ENCODE measurements around the gene ZNF283. TPM values are rescaled to one million over a fixed set of nuclear protein-coding genes. Genes with fewer than 3 reads are reported as not detected.

Gene ZNF283
- 20.8 and 23.3 TPM in 2 replicates for total RNA-seq
- 15.4 TPM for total RNA-seq (2013)
- 2.1 and 4.2 TPM in 2 replicates for polyA plus RNA-seq
- polyA minus RNA-seq = 4.5 and 4.8 TPM in 2 replicates

DNA sequence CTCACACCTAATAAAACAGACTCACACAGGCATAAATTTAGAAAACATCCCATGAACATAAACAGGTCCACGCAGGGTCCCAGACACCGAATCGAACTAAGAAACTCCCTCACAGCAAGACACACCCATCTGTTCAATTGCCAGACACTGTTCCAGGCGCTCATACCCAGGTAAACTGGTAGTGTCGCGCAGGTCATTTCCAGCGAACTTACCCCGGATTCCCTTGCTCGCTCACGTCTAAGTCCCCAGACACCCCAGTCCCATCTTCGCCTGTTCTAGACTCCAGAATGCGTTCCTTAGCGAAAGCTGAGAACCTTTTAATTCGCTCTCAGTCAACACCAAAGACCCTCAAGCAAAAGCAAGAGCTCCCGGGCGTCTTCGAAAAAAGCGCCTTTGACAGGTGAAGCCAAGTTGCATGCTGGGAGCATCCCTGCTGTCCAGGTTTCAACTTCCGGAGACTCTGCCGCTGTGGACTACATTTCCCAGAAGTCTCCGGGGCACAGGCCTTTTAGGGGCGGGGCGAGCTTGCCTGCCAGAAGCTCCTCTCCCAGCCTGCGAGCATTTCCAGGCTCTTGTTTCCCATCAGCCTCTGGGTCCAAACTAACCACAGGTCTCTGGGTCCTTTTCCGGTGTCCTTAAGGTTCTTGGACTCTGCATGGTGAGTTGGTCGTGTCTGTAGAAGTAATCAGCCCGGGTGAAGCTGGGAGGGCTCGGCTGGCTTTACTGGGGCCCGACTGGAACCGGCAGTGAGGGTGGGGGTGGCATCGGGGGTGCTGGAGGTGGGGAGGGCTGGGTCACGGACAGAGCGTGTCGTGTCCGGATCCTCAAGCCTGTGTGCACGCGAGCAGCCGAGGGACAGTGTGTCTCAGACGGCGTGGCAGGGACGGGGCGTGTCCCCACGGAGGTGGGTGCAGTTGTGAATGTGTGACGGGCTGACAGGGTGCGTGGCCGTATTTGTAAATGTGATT lies at the start of gene ZNF283:
ZNF283 (plus strand) TSS at position 535 of the 968 bp plus-strand sequence. CDS start 6,184 bp downstream, outside the sequence.
- DNase-seq = peak; percentile 86
- intact Hi-C loops (cut with micrococcal nuclease) = loop anchor here (1.0 to 10.0 kb wide), 6 partner anchors 108 to 340 kb away; partner anchors contain the start of genes ZNF222, ZNF225, ZNF226 and ZNF230
- Histone ChIP-seq H3K27me3 (replicated peaks in 1 of 4; ENCODE audit: control extremely low read depth in 1 of 4, control insufficient read depth in 3 of 4, insufficient read depth in 4 of 4, low read length in 3 of 4) (peaks cover 0 to under 1% (median 0%) of the 10 kb centered on the region in 4 experiments), H3K36me3 (replicated peaks in 1 of 2; ENCODE audit: control extremely low read depth in 1 of 2, control insufficient read depth in 1 of 2, extremely low read depth in 1 of 2, insufficient read depth in 2 of 2, low read length in 1 of 2) (peaks cover 0 to 5% of the 10 kb centered on the region in 2 experiments), H3K4me1 (ENCODE audit: control insufficient read depth in 2 of 2, insufficient read depth in 2 of 2, low read length in 2 of 2) (peaks cover 9 to 12% of the 10 kb centered on the region in 2 donors), H3K9ac (ENCODE audit: low read length) (peak within 1 kb of the TSS; percentile 79), H3K9me3 (ENCODE audit: control extremely low read depth in 1 of 3, control insufficient read depth in 2 of 3, insufficient read depth in 1 of 3, low read length in 2 of 3) (peaks cover 0 to 4% (median 0%) of the 10 kb centered on the region in 3 donors), H3K79me2 (ENCODE audit: control insufficient read depth, insufficient read depth, low read length) (peaks cover 3% of the 10 kb centered on the region), H3K27ac (ENCODE audit: low read length in 2 of 2) (peak within 1 kb of the TSS in 1 of 2 donors; percentile 23), H3K4me3 (ENCODE audit: control extremely low read depth in 1 of 5, extremely low read depth in 1 of 5, insufficient read depth in 1 of 5, low read depth in 2 of 5, low read length in 4 of 5) (peak within 1 kb of the TSS; percentile 56 to 88 (median 69)), H2AFZ (ENCODE audit: insufficient read depth, low read depth, low read length, poor library complexity, severe bottlenecking) (peak within 1 kb of the TSS; percentile 95), H4K20me1 (ENCODE audit: control insufficient read depth, insufficient read depth, low read length, poor library complexity, severe bottlenecking) (no peaks in the 10 kb centered on the region), H3K4me2 (replicated peaks; ENCODE audit: low read depth, low read length, poor library complexity, severe bottlenecking) (peak within 1 kb of the TSS; percentile 82)
- Mint-ChIP-seq H3K27ac (peak within 1 kb of the TSS; percentile 50), H3K27me3 (peaks cover 11% of the 10 kb centered on the region), H3K9me3 (ENCODE audit: insufficient read depth) (peaks cover 4% of the 10 kb centered on the region), H3K4me1 (peaks cover 17% of the 10 kb centered on the region), H3K4me3 (peak within 1 kb of the TSS; percentile 92)
- ChIA-PET CTCF (interaction anchor here (0.5 to 1.3 kb wide), 3 partner anchors 18 to 329 kb away, joined by 3 to 4 read pairs (median 3); no protein-coding TSS in a partner anchor), POLR2A (interaction anchor here (0.6 to 0.8 kb wide), 4 partner anchors 46 to 297 kb away, joined by 4 to 9 read pairs (median 6); partner anchors contain the start of gene KCNN4)
- TF ChIP-seq EZH2 (IDR thresholded peaks at IDR 0.05; ENCODE audit: borderline replicate concordance, insufficient read depth, low read depth, low read length, poor library complexity, severe bottlenecking) (no peak), CTCF (IDR thresholded peaks at IDR 0.05) (no peak)
- ATAC-seq (ENCODE audit: low read depth) = peak; percentile 99
- 15% methylated on average over 46 of the region's 46 CpGs for WGBS (ENCODE audit: insufficient coverage)
